Stomach (tissue), 9 donors: ENCODE data around the gene EPB41L4B. TPM values are rescaled to one million over a fixed set of nuclear protein-coding genes. Genes with fewer than 3 reads are reported as not detected.

Source experiments
- DNase-seq, 2 donors: peaks; one replicate each; pipeline versions ENCODE4 v3.0.0 to v3.0.0-alpha.2; 2013 to 2019
- H3K27ac ChIP-seq, 5 donors: fragments of 200-600 bp in 4 of 5; sonication (generic) in 4 of 5; one replicate each; pipeline ENCODE4 v1.5.1; 2013 to 2019; ENCODE audit warnings: mild to moderate bottlenecking in 1 of 5, moderate library complexity in 1 of 5
- H3K27me3 ChIP-seq, 3 donors: fragments of 200-600 bp; sonication (generic); one replicate each; pipeline ENCODE4 v1.5.1; 2017 to 2019; ENCODE audit warnings: mixed run types in 1 of 3
- H3K36me3 ChIP-seq, 4 donors: fragments of 200-600 bp; sonication (generic); 1 replicate in 3 of 4; 2 replicates in 1 of 4; pipeline ENCODE4 v1.5.1; 2016 to 2019
- H3K4me1 ChIP-seq, 4 donors: fragments of 200-600 bp; sonication (generic); one replicate each; pipeline ENCODE4 v1.5.1; 2016 to 2019
- H3K4me3 ChIP-seq, 4 donors: fragments of 200-600 bp; sonication (generic) in 3 of 4; one replicate each; pipeline ENCODE4 v1.5.1; 2016 to 2019; ENCODE audit warnings: mild to moderate bottlenecking in 1 of 4
- H3K9me3 ChIP-seq, 4 donors: fragments of 200-600 bp; sonication (generic); one replicate each; pipeline ENCODE4 v1.5.1; 2016 to 2019
- EP300 ChIP-seq: sonication (generic); formaldehyde crosslinking; IDR thresholded peaks from one replicate; pipeline ENCODE4 v1.6.1; 2017; ENCODE audit warnings: antibody characterized with exemption
- POLR2A ChIP-seq, 4 donors: fragments of 450-650 bp; IDR thresholded peaks; one replicate each; pipeline ENCODE4 v1.6.1; 2016; ENCODE audit warnings: antibody characterized with exemption in 4 of 4, control low read depth in 2 of 4, mild to moderate bottlenecking in 1 of 4, moderate library complexity in 1 of 4
- POLR2AphosphoS5 ChIP-seq, 3 donors: sonication (generic); formaldehyde crosslinking; IDR thresholded peaks; one replicate each; pipeline ENCODE4 v1.6.1; 2016; ENCODE audit warnings: antibody characterized with exemption in 3 of 3
- WGBS, 5 donors: extraction: QIAGEN DNeasy Blood & Tissue Kit in 3 of 5; methylation state at CpG; one replicate each; pipeline versions ENCODE4 v1.1.5 to v1.1.7; 2013 to 2018; 5-methylcytosine and 5-hydroxymethylcytosine counted together
- intact Hi-C: fragments of 100-400 bp; cut with DNase I; formaldehyde crosslinking; loops from one replicate; pipeline ENCODE4 v1.15.1; 2023; ENCODE audit warnings: low total_unique reads
- polyA plus RNA-seq, 3 donors: library from polyadenylated mRNA; stranded (reverse); fragments of 200-250 nt; gene quantifications; one replicate each; pipeline ENCODE4 v1.2.3, GENCODE V29; 2013
- total RNA-seq, 5 donors: library from RNA; depleted of rRNA; stranded (reverse); fragments of >200 nt; gene quantifications; one replicate each; pipeline versions ENCODE4 v1.1.0 to v1.2.3, GENCODE V29; 2014 to 2016
- TF ChIP-seq, protein P1 (sequence below), 7 experiments: fragments of 450-650 bp in 4 of 7; fragments of 200-600 bp in 3 of 7; sonication (generic) in 3 of 7; IDR thresholded peaks; one replicate each; pipeline ENCODE4 v1.5.1; 2016 to 2019; ENCODE audit warnings: antibody characterized with exemption in 7 of 7, control low read depth in 2 of 7, mild to moderate bottlenecking in 1 of 7
- donor health status: healthy with polysubstance abuse.
- donor health status: Bipolar disorder and iron deficiency.
- donor health status: healthy.

EPB41L4B gene
- total and polyA plus RNA-seq, 8 donors, result 9.2 to 52.4 (median 24.4) TPM

DNA sequence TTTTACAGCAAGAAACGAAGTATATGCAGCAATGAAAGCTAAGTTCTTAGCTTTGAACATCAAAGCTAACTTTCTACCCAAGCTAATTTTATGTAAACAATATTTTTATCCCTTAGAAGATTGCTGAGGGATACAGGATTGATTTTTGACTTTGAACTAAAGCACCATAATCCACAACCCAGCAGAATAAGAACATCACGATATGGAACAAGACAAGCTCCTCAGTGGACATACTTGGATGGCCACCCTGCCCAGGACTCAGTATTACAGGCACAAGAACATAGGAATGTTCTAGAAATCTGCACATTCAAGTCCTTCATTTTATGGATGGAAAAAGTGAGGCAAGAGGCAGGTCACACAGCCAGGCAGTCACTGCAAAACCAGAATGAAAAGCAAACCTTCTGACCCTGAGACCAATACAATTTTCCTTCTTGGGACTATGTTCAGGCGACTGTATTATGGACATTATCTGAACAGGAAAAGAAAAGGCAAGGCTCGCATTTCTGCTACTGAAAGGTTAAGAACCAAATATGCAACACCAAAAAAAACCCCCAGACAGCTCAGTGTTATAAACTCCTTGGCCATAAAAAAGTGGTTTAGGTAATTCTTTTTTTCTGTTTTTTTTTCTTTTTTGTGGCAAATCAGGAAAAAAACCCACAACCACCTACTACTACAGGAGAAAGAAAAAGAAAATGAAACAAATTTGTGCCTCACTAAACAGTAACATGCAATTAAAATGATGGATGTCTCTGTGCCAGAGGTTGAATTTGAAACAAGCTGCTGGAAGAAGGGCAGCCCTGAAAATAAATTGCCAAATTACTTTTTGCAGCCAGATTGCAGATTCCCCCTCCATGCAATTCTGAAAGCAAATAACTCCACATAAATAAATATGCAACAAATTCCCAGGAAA lies 25.4 kb downstream of the EPB41L4B start:
- H3K27ac ChIP-seq, result peak overlapping the region in 3 of 5 donors; percentile 3 to 79 (median 53)
- no peaks in the 10 kb centered on the region for H3K27me3 ChIP-seq
- intact Hi-C loops, result no loop called here
- no peaks in the 10 kb centered on the region for H3K36me3 ChIP-seq
- peaks cover 5 to 27% (median 15%) of the 10 kb centered on the region in 4 donors for H3K4me1 ChIP-seq
- no peak for DNase-seq
- 27 to 39% (median 30%) methylated on average over 4 of the region's 4 CpGs for WGBS, 5 donors
- no peak overlapping the region for H3K4me3 ChIP-seq
- H3K9me3 ChIP-seq, result no peaks in the 10 kb centered on the region
- TF ChIP-seq POLR2AphosphoS5 (IDR thresholded peaks at IDR 0.05) (no peak), POLR2A (IDR thresholded peaks at IDR 0.05) (no peak), EP300 (no peak)
- TF ChIP-seq, protein P1, sequence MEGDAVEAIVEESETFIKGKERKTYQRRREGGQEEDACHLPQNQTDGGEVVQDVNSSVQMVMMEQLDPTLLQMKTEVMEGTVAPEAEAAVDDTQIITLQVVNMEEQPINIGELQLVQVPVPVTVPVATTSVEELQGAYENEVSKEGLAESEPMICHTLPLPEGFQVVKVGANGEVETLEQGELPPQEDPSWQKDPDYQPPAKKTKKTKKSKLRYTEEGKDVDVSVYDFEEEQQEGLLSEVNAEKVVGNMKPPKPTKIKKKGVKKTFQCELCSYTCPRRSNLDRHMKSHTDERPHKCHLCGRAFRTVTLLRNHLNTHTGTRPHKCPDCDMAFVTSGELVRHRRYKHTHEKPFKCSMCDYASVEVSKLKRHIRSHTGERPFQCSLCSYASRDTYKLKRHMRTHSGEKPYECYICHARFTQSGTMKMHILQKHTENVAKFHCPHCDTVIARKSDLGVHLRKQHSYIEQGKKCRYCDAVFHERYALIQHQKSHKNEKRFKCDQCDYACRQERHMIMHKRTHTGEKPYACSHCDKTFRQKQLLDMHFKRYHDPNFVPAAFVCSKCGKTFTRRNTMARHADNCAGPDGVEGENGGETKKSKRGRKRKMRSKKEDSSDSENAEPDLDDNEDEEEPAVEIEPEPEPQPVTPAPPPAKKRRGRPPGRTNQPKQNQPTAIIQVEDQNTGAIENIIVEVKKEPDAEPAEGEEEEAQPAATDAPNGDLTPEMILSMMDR (IDR thresholded peaks at IDR 0.05), result no peak

DNA sequence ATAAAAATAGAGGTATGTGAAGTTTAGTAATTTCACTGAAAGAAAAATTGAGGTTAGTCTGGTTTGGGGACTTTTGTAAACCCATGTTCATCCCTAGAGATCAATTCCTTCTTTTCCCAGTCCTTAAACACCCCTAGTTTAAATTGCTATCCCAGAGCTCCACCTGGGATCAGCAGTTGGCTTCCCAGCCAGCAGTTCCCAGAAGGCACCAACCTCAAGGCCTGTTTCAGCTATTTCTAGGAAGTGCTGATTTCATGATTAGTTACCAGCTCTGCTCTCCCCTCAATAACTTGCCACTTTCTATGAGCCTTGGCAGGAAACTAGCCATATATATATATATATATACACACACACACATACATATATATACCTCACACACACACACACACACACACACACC lies 30.5 kb downstream of the EPB41L4B start:
- intact Hi-C loops, result no loop called here
- DNase-seq, result no peak
- no peaks in the 10 kb centered on the region for H3K27me3 ChIP-seq
- peaks cover 14 to 23% (median 17%) of the 10 kb centered on the region in 4 donors for H3K4me1 ChIP-seq
- no peaks in the 10 kb centered on the region for H3K36me3 ChIP-seq
- no peaks in the 10 kb centered on the region for H3K9me3 ChIP-seq
- no peak overlapping the region for H3K4me3 ChIP-seq
- H3K27ac ChIP-seq, result no peak overlapping the region
- no peak for TF ChIP-seq EP300
- no peak for TF ChIP-seq POLR2AphosphoS5 (IDR thresholded peaks at IDR 0.05)
- TF ChIP-seq, protein P1 (IDR thresholded peaks at IDR 0.05), result no peak
- TF ChIP-seq POLR2A (IDR thresholded peaks at IDR 0.05), result no peak

DNA sequence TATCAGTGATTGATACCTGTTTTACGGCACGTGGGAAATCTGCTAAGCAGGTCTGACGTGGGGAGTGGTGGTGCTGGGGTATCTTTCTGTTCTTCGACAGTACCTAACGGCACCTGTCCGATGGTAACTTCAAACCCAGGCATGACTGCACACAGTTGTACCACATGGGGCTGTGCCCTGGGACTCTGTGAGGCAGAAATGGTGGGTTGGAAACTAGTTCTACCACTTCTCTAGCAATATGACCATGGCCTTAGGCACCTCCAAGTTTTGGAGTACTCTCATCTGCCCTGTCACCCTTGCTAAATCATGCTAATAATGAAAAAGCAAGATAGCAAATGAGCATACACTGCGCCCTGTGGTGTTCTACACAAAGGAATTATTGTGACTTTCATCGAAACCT lies 30.9 kb downstream of the EPB41L4B start:
- H3K36me3 ChIP-seq, result no peaks in the 10 kb centered on the region
- TF ChIP-seq, protein P1 (IDR thresholded peaks at IDR 0.05), result no peak
- no peak for TF ChIP-seq POLR2AphosphoS5 (IDR thresholded peaks at IDR 0.05)
- no peak for TF ChIP-seq EP300
- no peak for TF ChIP-seq POLR2A (IDR thresholded peaks at IDR 0.05)
- no peaks in the 10 kb centered on the region for H3K9me3 ChIP-seq
- peaks cover 14 to 18% (median 15%) of the 10 kb centered on the region in 4 donors for H3K4me1 ChIP-seq
- intact Hi-C loops, result no loop called here
- peak overlapping the region in 1 of 5 donors; percentile 43 for H3K27ac ChIP-seq
- no peak overlapping the region for H3K4me3 ChIP-seq
- WGBS, 5 donors, result 64 to 83% (median 73%) methylated on average over 8 of the region's 8 CpGs
- no peak for DNase-seq
- H3K27me3 ChIP-seq, result no peaks in the 10 kb centered on the region

DNA sequence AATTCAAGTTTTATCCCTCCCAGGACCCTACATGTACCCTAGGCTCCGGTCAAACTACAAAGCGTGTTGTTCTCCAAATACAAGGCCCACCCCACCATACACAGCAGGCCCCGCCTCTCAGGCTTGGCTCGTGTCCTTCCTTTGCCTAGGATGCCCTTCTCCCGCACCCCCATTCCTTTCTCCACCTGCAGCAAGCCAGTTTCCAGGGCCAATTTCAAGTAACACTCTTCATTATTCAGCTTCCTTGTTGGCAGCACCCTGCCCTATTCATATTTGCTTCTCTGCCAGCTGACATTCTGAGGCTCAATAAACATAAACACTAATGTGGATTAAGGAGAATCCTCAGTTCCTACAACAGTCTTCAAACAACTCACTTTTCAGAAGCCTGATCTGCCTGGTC lies 31.7 kb downstream of the EPB41L4B start:
- Histone ChIP-seq H3K4me3 (no peak overlapping the region), H3K27ac (peak overlapping the region in 3 of 5 donors; percentile 21 to 43 (median 27)), H3K27me3 (no peaks in the 10 kb centered on the region), H3K36me3 (no peaks in the 10 kb centered on the region), H3K9me3 (no peaks in the 10 kb centered on the region), H3K4me1 (peaks cover 12 to 16% (median 15%) of the 10 kb centered on the region in 4 donors)
- no peak for TF ChIP-seq EP300
- no peak for DNase-seq
- intact Hi-C loops, result no loop called here
- 30 to 46% (median 32%) methylated on average over 5 of the region's 5 CpGs for WGBS, 5 donors

DNA sequence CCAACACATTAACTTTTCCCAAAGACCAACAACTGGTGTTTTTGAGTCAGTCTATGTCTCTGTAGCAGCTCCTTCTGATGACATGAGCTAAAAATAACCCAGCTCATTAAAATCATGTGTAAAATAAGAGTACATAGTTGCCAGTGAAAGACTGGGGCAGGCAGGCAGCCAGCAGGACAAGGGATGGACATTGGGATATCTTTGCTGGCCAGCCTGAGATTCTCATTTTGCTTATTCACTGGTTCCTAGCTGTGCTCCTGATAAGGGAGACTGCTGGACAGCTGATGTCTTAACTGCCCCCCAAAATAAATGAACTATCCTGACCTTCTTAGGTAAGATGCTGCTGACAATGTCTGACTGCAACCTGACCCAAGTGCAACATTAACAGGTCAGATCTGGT lies 33.9 kb downstream of the EPB41L4B start:
- peak overlapping the region in 1 of 5 donors; percentile 46 for H3K27ac ChIP-seq
- DNase-seq, result no peak
- H3K4me1 ChIP-seq, result peaks cover 11 to 16% (median 14%) of the 10 kb centered on the region in 4 donors
- no peak overlapping the region for H3K4me3 ChIP-seq
- no peaks in the 10 kb centered on the region for H3K36me3 ChIP-seq
- intact Hi-C loops, result no loop called here
- TF ChIP-seq POLR2A (IDR thresholded peaks at IDR 0.05) (no peak), POLR2AphosphoS5 (IDR thresholded peaks at IDR 0.05) (no peak), EP300 (no peak)
- TF ChIP-seq, protein P1 (IDR thresholded peaks at IDR 0.05), result no peak
- H3K27me3 ChIP-seq, result no peaks in the 10 kb centered on the region
- H3K9me3 ChIP-seq, result no peaks in the 10 kb centered on the region
